GM12891 (cell line): Measurements from ENCODE around the gene STX12.
"Not testable (repeated sequence)": the region's sequence is repeated elsewhere in the genome, so short reads cannot be mapped to it uniquely, and the experiment has no call there.

Source experiments
- DNase-seq: peaks from one replicate; pipeline ENCODE4 v3.0.0; 2011; ENCODE audit warnings: low spot score; ENCODE audit not compliant: insufficient read length
- FAIRE-seq: peaks from 2 replicates; lab custom pipeline; 2011; peaks lifted over from hg19 to GRCh38; lab: Jason Lieb, UNC
- PAX5 ChIP-seq: IDR thresholded peaks from 2 replicates; pipeline ENCODE4 v1.6.1; 2011; ENCODE audit warnings: low read length, moderate library complexity, mild to moderate bottlenecking; ENCODE audit not compliant: insufficient read depth, severe bottlenecking
- POLR2A ChIP-seq: IDR thresholded peaks from 2 replicates; pipeline ENCODE4 v1.6.1; 2011; ENCODE audit warnings: low read depth, low read length, control low read depth
- POLR2AphosphoS5 ChIP-seq: IDR thresholded peaks from 2 replicates; pipeline ENCODE4 v1.6.1; 2011; ENCODE audit warnings: low read depth, low read length, control low read depth
- POU2F2 ChIP-seq: IDR thresholded peaks from 2 replicates; pipeline ENCODE4 v1.6.1; 2011; ENCODE audit warnings: low read depth, mild to moderate bottlenecking, control low read depth, low read length, moderate library complexity
- SPI1 ChIP-seq: IDR thresholded peaks from 2 replicates; pipeline ENCODE4 v1.6.1; 2011; ENCODE audit warnings: low read depth, low read length, control low read depth
- TAF1 ChIP-seq: IDR thresholded peaks from 2 replicates; pipeline ENCODE4 v1.6.1; 2011; ENCODE audit warnings: low read depth, low read length, control low read depth

The STX12 gene

GRCh38 chr1:27855085-27855484 is 82.1 kb downstream of the STX12 start:
- FAIRE-seq (no peak), DNase-seq (no peak)
- TF ChIP-seq POLR2AphosphoS5 (no peak), SPI1 (no peak), POU2F2 (no peak), POLR2A (no peak), TAF1 (no peak), PAX5 (no peak)

GRCh38 chr1:27856561-27857343 is 83.7 kb downstream of the STX12 start:
- DNase-seq (no peak), FAIRE-seq (no peak)

GRCh38 chr1:27857552-27857951 is 84.5 kb downstream of the STX12 start:
- not testable (repeated sequence) for DNase-seq, FAIRE-seq

More at GRCh38 chr1:27856561-27857343, 83.7 kb downstream of the STX12 start:
- TF ChIP-seq TAF1 (no peak), POLR2AphosphoS5 (no peak), POLR2A (no peak), SPI1 (no peak), POU2F2 (no peak)

GRCh38 chr1:27858072-27858948 is 85.3 kb downstream of the STX12 start:
- DNase-seq (peak; percentile 71), FAIRE-seq (peak; percentile 87)
- no peak for TF ChIP-seq POU2F2
- no peak for TF ChIP-seq TAF1
- no peak for TF ChIP-seq POLR2AphosphoS5
- TF ChIP-seq POLR2A = no peak
- no peak for TF ChIP-seq SPI1
- peak; percentile 19 for TF ChIP-seq PAX5

GRCh38 chr1:27858949-27859576 is 86.0 kb downstream of the STX12 start:
- FAIRE-seq (no peak), DNase-seq (no peak)
- TF ChIP-seq SPI1 (no peak), PAX5 (no peak), POLR2A (no peak), POLR2AphosphoS5 (no peak), TAF1 (no peak), POU2F2 (no peak)

GRCh38 chr1:27861436-27861835 is 88.4 kb downstream of the STX12 start:
- DNase-seq (no peak), FAIRE-seq (no peak)
- no peak for TF ChIP-seq POU2F2
- TF ChIP-seq SPI1 = no peak
- no peak for TF ChIP-seq PAX5
- TF ChIP-seq POLR2AphosphoS5 = no peak
- TF ChIP-seq TAF1 = no peak
- no peak for TF ChIP-seq POLR2A

GRCh38 chr1:27862004-27862403 is 89.0 kb downstream of the STX12 start:
- FAIRE-seq (no peak), DNase-seq (no peak)
- TF ChIP-seq POLR2AphosphoS5 (no peak), POU2F2 (no peak), PAX5 (no peak), SPI1 (no peak), TAF1 (no peak), POLR2A (no peak)

- DNase-seq = no peak
- peak; percentile 31 for FAIRE-seq
Observed at GRCh38 chr1:27862671-27863537, 89.9 kb downstream of the STX12 start.

GRCh38 chr1:27863538-27863915 is 90.5 kb downstream of the STX12 start:
- TF ChIP-seq POLR2A (no peak), SPI1 (0 out of 2 replicates have a peak, but pooled peaks have one; percentile 11)
- DNase-seq = no peak
- no peak for FAIRE-seq

More at GRCh38 chr1:27862671-27863537, 89.9 kb downstream of the STX12 start:
- TF ChIP-seq TAF1 (no peak), SPI1 (peak; percentile 93), POU2F2 (peak; percentile 57; the same call in 1 of the 2 replicates), PAX5 (peak; percentile 20)
